Mammary epithelial cell (primary cell): ENCODE data around the gene FADS1.

Experiments used
- EZH2 ChIP-seq: IDR thresholded peaks from 2 replicates; pipeline ENCODE4 v1.6.1; 2012; ENCODE audit warnings: low read length, inconsistent platforms, borderline replicate concordance
- TF ChIP-seq, protein P1 (sequence below), 2 donors: IDR thresholded peaks in 1 of 2; conservative IDR thresholded peaks in 1 of 2; 2 replicates each; pipeline ENCODE4 v1.5.1; 2011 to 2012; ENCODE audit warnings: inconsistent platforms in 2 of 2, low read length in 2 of 2, mild to moderate bottlenecking in 2 of 2, control low read depth in 1 of 2, low read depth in 1 of 2; ENCODE audit not compliant: insufficient read depth in 1 of 2; ENCODE audit errors: extremely low read depth in 1 of 2

DNA sequence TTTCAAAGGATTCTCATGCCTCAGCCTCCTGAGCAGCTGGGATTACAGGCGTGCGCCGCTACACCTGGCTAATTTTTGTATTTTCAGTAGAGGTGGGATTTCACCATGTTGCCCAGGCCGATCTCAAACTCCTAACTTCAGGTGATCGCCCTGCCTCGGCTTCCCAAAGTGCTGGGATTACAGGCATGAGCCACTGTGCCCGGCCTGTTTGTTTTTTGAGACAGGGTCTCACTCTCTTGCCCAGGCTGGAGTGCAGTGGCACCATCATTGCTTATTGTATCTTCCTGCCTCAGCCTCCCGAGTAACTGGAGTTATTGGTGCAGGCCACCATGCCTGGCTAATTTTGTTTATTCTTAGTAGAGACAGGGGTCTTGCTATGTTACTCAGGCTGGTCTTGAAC lies 19.4 kb upstream of the FADS1 start:
- TF ChIP-seq, protein P1, sequence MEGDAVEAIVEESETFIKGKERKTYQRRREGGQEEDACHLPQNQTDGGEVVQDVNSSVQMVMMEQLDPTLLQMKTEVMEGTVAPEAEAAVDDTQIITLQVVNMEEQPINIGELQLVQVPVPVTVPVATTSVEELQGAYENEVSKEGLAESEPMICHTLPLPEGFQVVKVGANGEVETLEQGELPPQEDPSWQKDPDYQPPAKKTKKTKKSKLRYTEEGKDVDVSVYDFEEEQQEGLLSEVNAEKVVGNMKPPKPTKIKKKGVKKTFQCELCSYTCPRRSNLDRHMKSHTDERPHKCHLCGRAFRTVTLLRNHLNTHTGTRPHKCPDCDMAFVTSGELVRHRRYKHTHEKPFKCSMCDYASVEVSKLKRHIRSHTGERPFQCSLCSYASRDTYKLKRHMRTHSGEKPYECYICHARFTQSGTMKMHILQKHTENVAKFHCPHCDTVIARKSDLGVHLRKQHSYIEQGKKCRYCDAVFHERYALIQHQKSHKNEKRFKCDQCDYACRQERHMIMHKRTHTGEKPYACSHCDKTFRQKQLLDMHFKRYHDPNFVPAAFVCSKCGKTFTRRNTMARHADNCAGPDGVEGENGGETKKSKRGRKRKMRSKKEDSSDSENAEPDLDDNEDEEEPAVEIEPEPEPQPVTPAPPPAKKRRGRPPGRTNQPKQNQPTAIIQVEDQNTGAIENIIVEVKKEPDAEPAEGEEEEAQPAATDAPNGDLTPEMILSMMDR (conservative IDR thresholded peaks at IDR 0.05 in 1 of 2, IDR thresholded peaks at IDR 0.05 in 1 of 2; ENCODE audit: extremely low read depth in 1 of 2, insufficient read depth in 1 of 2, low read depth in 1 of 2, low read length in 2 of 2) = no peak
- no peak for TF ChIP-seq EZH2
